Activated CD8-positive, alpha-beta T cell treated with anti-CD3 and anti-CD28 coated beads for 36 hours (primary cell): Measurements from ENCODE around the gene SMIM17. TPM values are rescaled to one million over a fixed set of nuclear protein-coding genes. Genes with fewer than 3 reads are reported as not detected.

ENCODE experiments used
- ATAC-seq: fragments of 200-7000 bp; cut with Tn5 transposase; one replicate; pipeline ENCODE4 v1.10.0; 2021; ENCODE audit warnings: mild to moderate bottlenecking, moderate library complexity
- CTCF ChIA-PET: fragments of 350-600 bp; sonication (Branson Sonifier 250); formaldehyde crosslinking; loops from one replicate; lab custom pipeline; 2021; ENCODE audit warnings: antibody characterized with exemption; lab: Charles Lee
- POLR2A ChIA-PET: fragments of 350-600 bp; sonication (Branson Sonifier 250); formaldehyde crosslinking; loops from one replicate; lab custom pipeline; 2021; ENCODE audit warnings: antibody characterized with exemption; lab: Charles Lee
- DNase-seq: peaks from one replicate; pipeline ENCODE4 v3.0.0-alpha.2; 2020
- H3K27ac Mint-ChIP-seq: one replicate; pipeline ENCODE4 v1.8.0; 2021; ENCODE audit warnings: mild to moderate bottlenecking, mixed read lengths
- H3K27me3 Mint-ChIP-seq: one replicate; pipeline ENCODE4 v1.8.0; 2021; ENCODE audit warnings: mixed read lengths
- H3K36me3 Mint-ChIP-seq: one replicate; pipeline ENCODE4 v1.8.0; 2021; ENCODE audit warnings: low read depth, mixed read lengths
- H3K4me1 Mint-ChIP-seq: one replicate; pipeline ENCODE4 v1.8.0; 2021; ENCODE audit warnings: low read depth, mixed read lengths
- H3K4me3 Mint-ChIP-seq: one replicate; pipeline ENCODE4 v1.8.0; 2021; ENCODE audit warnings: mild to moderate bottlenecking, moderate library complexity, mixed read lengths
- H3K9me3 Mint-ChIP-seq: one replicate; pipeline ENCODE4 v1.8.0; 2021; ENCODE audit warnings: mixed read lengths
- intact Hi-C: fragments of 100-400 bp; cut with micrococcal nuclease; formaldehyde crosslinking; loops from one replicate; pipeline ENCODE4 v1.10.0; 2022
- total RNA-seq, 2 experiments: library from RNA; stranded (reverse); gene quantifications; one replicate each; pipeline ENCODE4 v1.2.3, GENCODE V29; 2021
- TF ChIP-seq, protein P1 (sequence below): fragments of 200-600 bp; IDR thresholded peaks from one replicate; pipeline ENCODE4 v1.8.0; 2022; ENCODE audit warnings: antibody characterized with exemption, mild to moderate bottlenecking

The SMIM17 gene
- total RNA-seq, 2 experiments from 2014 or later = not detected

- H3K4me3 Mint-ChIP-seq = no peak overlapping the region
- ATAC-seq (no peak), DNase-seq (no peak)
- TF ChIP-seq, protein P1, sequence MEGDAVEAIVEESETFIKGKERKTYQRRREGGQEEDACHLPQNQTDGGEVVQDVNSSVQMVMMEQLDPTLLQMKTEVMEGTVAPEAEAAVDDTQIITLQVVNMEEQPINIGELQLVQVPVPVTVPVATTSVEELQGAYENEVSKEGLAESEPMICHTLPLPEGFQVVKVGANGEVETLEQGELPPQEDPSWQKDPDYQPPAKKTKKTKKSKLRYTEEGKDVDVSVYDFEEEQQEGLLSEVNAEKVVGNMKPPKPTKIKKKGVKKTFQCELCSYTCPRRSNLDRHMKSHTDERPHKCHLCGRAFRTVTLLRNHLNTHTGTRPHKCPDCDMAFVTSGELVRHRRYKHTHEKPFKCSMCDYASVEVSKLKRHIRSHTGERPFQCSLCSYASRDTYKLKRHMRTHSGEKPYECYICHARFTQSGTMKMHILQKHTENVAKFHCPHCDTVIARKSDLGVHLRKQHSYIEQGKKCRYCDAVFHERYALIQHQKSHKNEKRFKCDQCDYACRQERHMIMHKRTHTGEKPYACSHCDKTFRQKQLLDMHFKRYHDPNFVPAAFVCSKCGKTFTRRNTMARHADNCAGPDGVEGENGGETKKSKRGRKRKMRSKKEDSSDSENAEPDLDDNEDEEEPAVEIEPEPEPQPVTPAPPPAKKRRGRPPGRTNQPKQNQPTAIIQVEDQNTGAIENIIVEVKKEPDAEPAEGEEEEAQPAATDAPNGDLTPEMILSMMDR = no peak
- peaks cover 93% of the 10 kb centered on the region for H3K36me3 Mint-ChIP-seq
- ChIA-PET CTCF (no interaction called here), POLR2A (no interaction called here)
- no peaks in the 10 kb centered on the region for H3K4me1 Mint-ChIP-seq
- intact Hi-C loops = no loop called here
- H3K27ac Mint-ChIP-seq = no peak overlapping the region
- no peaks in the 10 kb centered on the region for H3K27me3 Mint-ChIP-seq
- peaks cover 80% of the 10 kb centered on the region for H3K9me3 Mint-ChIP-seq
Measured at GRCh38 chr19:56611288-56611687, 31.7 kb upstream of the SMIM17 start.

- no peak overlapping the region for H3K4me3 Mint-ChIP-seq
Measured at GRCh38 chr19:56612737-56613136, 30.2 kb upstream of the SMIM17 start.

GRCh38 chr19:56613639-56614038, 29.3 kb upstream of the SMIM17 start:
- CTCF ChIA-PET = no interaction called here

More at GRCh38 chr19:56612737-56613136, 30.2 kb upstream of the SMIM17 start:
- ATAC-seq = no peak
- CTCF ChIA-PET = no interaction called here
- Mint-ChIP-seq H3K9me3 (peaks cover 83% of the 10 kb centered on the region), H3K27me3 (no peaks in the 10 kb centered on the region), H3K4me1 (no peaks in the 10 kb centered on the region), H3K36me3 (peaks cover 95% of the 10 kb centered on the region), H3K27ac (no peak overlapping the region)
- DNase-seq = no peak
- TF ChIP-seq, protein P1 = no peak
- POLR2A ChIA-PET = no interaction called here
- intact Hi-C loops = no loop called here

GRCh38 chr19:56617531-56617930, 25.4 kb upstream of the SMIM17 start:
- ChIA-PET POLR2A (no interaction called here), CTCF (no interaction called here)
- Mint-ChIP-seq H3K9me3 (peaks cover 71% of the 10 kb centered on the region), H3K27ac (no peak overlapping the region), H3K4me1 (no peaks in the 10 kb centered on the region), H3K27me3 (no peaks in the 10 kb centered on the region), H3K4me3 (no peak overlapping the region), H3K36me3 (peaks cover 94% of the 10 kb centered on the region)
- TF ChIP-seq, protein P1 = no peak
- intact Hi-C loops = no loop called here
- DNase-seq (no peak), ATAC-seq (no peak)

More at GRCh38 chr19:56613639-56614038, 29.3 kb upstream of the SMIM17 start:
- H3K36me3 Mint-ChIP-seq = peaks cover 95% of the 10 kb centered on the region
- ATAC-seq (no peak), DNase-seq (no peak)
- POLR2A ChIA-PET = interaction anchor here (0.8 kb wide), 1 partner anchor 58 kb away, joined by 3 read pairs; the partner anchor contains the start of gene ZNF835
- H3K4me1 Mint-ChIP-seq = no peaks in the 10 kb centered on the region
- H3K27me3 Mint-ChIP-seq = no peaks in the 10 kb centered on the region
- H3K9me3 Mint-ChIP-seq = peaks cover 83% of the 10 kb centered on the region
- intact Hi-C loops = no loop called here
- TF ChIP-seq, protein P1 = no peak
- H3K27ac Mint-ChIP-seq = no peak overlapping the region
- H3K4me3 Mint-ChIP-seq = no peak overlapping the region

GRCh38 chr19:56619121-56619520, 23.8 kb upstream of the SMIM17 start:
- Mint-ChIP-seq H3K27me3 (no peaks in the 10 kb centered on the region), H3K4me1 (no peaks in the 10 kb centered on the region), H3K27ac (no peak overlapping the region), H3K36me3 (peaks cover 94% of the 10 kb centered on the region), H3K9me3 (peaks cover 67% of the 10 kb centered on the region), H3K4me3 (no peak overlapping the region)
- POLR2A ChIA-PET = no interaction called here
- CTCF ChIA-PET = no interaction called here
- DNase-seq (no peak), ATAC-seq (no peak)
- intact Hi-C loops = no loop called here
- TF ChIP-seq, protein P1 = no peak
